Measurements from ENCODE around the gene S100A3.

GRCh38 chr1:153513666-153514065, 35.4 kb downstream of the S100A3 start:
- TF ChIP-seq REST (IDR thresholded peaks at IDR 0.05; ENCODE audit: borderline replicate concordance), result no peak
- TF ChIP-seq EZH2 (IDR thresholded peaks at IDR 0.05; ENCODE audit: borderline replicate concordance, insufficient read depth, low read length, poor library complexity, severe bottlenecking), result no peak
- no peak for TF ChIP-seq CTCF (IDR thresholded peaks at IDR 0.05; ENCODE audit: poor library complexity, severe bottlenecking)
- no peak for TF ChIP-seq TAF1 (IDR thresholded peaks at IDR 0.05; ENCODE audit: low read depth)
- no peak for TF ChIP-seq EP300 (conservative IDR thresholded peaks at IDR 0.05; ENCODE audit: poor library complexity, severe bottlenecking)
- no peak for TF ChIP-seq MXI1 (conservative IDR thresholded peaks at IDR 0.05; ENCODE audit: poor library complexity, severe bottlenecking)
- no peak for TF ChIP-seq POLR2AphosphoS5 (IDR thresholded peaks at IDR 0.05)
- TF ChIP-seq SMC3 (conservative IDR thresholded peaks at IDR 0.05; ENCODE audit: poor library complexity), result no peak
- no peak for TF ChIP-seq RAD21 (conservative IDR thresholded peaks at IDR 0.05)

Data from neural cell (in vitro differentiated cells).